Measurements from ENCODE around the gene CDC42BPG.

CDC42BPG gene

DNA sequence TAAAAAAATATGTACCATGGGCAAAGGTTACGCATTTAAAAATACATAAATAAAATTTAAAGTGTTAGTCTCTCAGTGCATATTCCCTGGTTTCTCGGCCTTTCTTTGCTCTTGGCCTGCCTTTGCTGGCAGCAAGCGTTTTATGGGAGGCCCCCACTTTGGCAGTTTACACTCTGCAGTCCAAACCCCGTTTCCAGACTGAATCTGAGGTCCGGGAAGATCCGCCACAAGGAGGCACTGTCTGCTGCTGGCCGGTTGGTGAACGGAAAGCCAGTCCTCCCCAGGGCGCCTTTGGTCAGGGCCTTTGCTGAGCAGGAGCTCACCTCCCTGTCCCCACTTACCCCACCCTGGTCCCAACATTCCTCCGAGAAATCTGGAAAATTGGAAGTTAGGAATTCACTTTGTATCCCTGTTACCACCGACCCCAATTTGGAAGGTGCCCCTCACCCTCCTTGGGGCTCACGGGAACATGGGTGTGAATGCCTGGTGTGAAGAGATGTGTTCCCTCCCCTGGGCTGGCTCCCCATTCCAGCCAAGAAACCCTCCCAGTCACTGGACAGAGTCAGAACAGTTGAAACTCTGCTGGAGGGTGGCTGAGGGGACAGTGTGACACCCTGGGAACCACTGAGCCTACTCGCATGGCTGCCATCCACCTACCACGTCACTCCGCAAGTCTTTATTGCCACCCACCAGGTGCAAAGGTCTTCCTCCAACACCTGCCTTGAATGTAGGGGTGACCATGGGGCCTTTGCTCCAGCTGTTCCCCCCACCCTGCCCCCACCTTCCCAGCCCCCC lies 56.7 kb downstream of the CDC42BPG start:
- DNase-seq, result peak in 1 of 2 experiments; percentile 36

DNA sequence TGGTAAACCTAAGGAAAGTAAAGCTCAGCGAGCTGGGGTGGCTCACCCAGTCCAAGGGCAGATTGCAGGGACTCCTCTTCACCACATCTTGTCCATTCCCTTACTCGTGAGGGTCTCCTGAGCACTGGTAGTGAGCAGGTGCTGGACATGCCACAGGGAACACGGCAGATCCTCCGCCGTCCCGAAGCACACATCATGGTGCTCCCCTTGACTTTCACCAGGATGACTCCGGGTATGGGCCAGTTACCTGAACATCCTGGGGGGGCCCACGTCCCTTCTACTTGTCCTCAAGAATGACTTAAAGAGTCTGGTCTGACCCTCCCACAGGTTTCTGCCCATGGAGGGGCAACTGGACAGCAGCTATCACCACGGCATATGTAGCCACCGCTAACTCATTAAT lies 58.1 kb downstream of the CDC42BPG start:
- no peak for DNase-seq

DNA sequence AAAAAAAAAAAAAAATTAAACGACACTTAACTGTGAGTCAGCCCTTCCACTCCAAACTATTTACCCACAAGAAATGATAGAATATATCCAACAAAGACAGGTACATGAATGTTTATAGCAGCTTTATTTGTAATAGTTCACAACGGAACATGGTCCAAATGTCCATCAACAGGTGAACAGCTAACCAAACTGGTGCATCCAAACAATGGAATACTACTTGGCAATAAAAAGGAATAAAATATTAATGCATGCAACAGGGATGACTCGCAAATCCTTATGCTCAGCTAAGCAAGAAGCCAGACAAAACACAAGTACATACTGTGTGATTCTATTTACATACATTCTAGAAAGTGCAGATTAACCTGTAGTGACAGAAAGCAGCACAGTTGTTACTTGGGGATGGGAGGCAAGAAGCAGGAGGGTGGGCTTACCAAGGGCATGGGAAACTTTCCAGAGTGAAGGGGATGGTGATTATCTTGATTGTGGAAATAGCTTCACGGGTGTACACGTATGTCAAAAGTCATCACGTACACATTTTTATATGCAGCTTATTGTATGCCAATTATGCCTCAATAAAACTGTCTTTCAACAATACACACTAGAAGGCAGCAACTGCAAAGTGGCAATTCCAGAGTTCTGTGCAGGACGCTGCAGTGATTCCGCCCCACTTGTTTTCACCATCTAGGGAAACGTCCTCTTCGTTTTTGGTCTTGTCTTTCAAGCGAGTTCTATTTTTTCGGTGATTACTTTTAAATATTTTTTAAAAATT lies 59.5 kb downstream of the CDC42BPG start:
- no peak for DNase-seq

DNA sequence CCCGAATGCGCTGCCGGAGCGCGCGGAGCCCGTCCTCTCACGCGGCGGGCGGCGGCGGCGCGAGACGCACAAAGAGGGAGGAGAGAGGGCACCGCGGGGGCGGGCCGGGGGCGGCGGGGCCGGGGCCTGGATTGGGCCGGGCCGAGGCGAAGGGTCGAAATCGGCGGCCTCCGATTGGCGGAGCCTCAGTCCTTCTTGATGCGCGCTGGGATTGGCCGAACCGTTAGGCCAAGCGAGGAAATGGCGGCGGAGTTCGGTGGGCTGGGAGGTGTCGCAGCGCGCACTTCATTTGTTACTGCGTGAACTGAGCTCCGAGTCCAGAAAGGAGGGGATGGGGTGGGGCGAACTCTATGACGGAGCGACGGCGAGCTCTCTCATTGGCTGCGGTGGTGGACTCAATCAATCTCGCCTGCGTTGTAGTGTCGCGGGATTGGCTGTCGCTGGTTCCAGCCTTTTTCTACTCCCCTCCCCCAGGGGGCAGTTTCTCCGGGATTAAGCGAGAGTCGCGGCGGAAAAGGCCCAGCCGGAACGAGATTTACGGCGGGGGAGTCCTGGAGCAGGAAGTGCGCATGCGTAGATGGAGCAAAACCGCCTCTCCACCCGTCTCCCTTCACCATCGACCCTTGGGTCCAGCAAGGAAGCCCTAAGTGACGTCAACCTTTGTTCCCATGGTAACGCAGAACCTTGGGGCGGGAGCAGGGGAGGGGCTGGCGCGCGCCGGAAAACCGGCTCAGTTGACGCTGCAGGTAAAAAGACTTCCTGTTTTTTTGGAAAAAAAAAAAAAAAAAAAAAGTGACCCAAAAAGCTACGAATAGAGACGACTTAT lies 65.8 kb downstream of the CDC42BPG start, which contains the start of gene SF1:
Gene SF1 (minus strand): TSS at position 70 of the 826 bp plus-strand sequence. CDS start 150 bp downstream, outside the sequence.
- peak; percentile 100 for DNase-seq

DNA sequence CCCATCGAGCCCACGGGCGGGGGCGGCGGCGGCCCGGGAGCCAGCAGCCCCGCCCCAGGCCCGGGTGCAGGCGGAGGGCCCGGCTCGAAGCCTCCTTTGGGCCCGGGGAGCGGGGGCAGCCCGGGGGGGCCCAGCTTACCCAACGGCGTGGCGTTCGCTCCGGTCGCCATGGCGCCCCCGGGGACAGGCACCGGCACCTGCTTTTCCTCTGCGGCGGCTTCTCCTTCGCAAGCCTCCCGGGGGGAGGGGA lies 66.3 kb downstream of the CDC42BPG start:
- DNase-seq, result no peak

DNA sequence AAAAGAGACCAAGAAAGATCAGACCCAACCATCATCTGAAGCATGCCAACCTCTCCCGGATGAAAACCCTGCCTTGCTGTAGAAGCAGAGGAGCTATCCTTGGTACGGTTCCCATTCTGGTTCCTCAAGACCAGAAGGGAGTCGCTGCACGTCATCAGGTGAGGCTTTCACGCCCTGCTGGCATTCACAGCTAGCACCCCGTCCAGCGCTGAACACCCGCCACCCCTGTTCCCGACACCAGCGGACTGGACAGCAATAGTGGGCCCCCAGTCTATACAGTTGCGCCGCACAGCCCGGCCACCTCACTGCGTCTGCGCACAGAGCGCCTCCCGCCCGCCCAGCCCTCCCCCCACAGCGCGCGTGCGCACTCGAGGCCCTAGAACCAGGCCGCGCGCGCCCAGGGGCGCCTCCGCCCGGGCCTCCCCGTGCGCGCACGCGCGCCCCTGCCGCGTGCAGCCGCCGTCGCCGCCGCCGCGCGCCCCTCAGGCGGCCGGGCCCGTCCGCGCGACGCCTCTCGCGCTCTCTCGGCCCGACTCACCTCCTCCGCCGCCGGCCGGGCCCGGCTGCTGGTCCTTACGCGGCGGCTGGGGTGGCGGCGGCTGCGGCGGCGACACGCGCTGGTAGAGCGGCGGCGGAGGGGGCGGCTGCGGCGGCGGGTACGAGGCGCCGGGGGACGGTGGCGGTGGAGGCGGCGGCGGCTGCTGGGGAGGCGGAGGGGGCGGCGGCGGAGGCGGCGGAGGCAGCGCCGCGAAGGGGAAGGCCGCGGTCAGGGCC lies 66.8 kb downstream of the CDC42BPG start:
- DNase-seq, result peak; percentile 57 to 74

DNA sequence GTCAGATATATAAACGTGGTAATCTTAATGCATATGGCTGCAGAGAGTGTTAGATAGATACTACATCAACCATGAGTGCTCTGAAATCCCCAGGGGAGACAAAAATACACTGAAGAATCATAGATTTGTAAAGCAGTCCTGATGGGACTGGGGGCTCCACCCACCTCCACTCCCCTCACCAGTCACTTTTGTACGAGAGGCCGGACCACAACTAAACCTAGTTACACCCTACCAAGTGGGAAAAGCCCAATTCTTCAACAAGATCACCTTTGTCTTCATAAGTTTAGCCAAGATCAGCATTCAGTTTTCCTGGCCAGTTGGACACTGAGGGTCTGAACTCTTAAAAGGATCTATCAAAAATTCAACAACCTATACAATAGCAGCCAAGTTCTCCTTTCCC lies 67.6 kb downstream of the CDC42BPG start:
- DNase-seq, result no peak

DNA sequence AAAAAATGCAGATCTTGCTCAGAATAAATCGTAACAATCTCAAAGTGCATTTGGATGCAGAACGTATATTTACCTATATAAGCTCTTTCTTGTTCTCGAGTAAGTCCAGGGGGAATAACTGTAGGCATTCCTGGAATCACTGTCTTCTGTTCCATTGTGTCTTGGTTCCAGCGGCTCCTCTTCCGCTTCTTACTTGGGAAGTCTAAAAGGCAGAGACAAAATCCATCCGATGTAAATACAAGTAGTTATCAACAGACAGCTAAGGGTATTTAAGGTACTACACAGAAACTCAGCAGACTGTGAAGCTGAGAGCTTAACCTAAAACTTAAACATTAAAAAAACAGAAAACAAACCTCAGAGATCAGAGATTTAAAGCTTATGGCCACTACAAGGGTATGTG lies 68.0 kb downstream of the CDC42BPG start:
- no peak for DNase-seq

DNA sequence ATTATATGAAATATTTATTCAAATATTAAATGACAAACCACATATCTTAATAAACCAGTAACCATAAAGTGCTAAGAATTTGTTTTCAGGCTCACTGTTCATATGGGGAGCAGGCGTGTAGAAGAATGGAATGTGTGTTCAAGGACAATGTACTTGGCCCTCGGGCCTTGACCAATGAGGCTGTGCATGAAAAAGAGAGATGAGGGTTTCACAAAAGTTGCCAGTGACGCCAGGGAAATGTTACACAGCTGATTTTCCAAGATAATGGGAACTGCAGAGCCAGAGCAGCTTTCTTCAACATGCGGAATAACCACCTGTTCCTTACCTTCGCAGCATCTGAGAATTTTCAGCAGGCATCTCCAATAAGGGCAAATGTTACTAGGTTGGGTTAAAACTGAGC lies 70.3 kb downstream of the CDC42BPG start:
- DNase-seq, result no peak
